PC-9 (cell line): ENCODE measurements around the gene HIVEP2. TPM values are rescaled to one million over a fixed set of nuclear protein-coding genes. Genes with fewer than 3 reads are reported as not detected.

Experiments used
- BruUV-seq: library from RNA; stranded (reverse); fragments of 400-500 nt; replicated peaks from 2 replicates; lab custom pipeline; 2021; lab: Mats Ljungman, UMichigan
- CTCF ChIA-PET: fragments of 300-600 bp; sonication (Branson Sonifier 250); formaldehyde crosslinking; loops from one replicate; lab custom pipeline; 2022; ENCODE audit warnings: antibody characterized with exemption; lab: Charles Lee
- POLR2A ChIA-PET: fragments of 300-600 bp; sonication (Branson Sonifier 250); formaldehyde crosslinking; loops from one replicate; lab custom pipeline; 2022; ENCODE audit warnings: antibody characterized with exemption; ENCODE audit not compliant: unreplicated experiment; lab: Charles Lee
- DNase-seq, 2 experiments: peaks; one replicate each; pipeline versions ENCODE4 v3.0.0 to v3.0.0-alpha.2; 2015 to 2022; ENCODE audit warnings: mixed read lengths in 1 of 2
- H2AFZ ChIP-seq: fragments of 200-600 bp; sonication (generic); 2 replicates; pipeline ENCODE4 v1.8.1; 2017; ENCODE audit warnings: antibody characterized with exemption
- H3F3A ChIP-seq: fragments of 200-600 bp; sonication (generic); 2 replicates; pipeline ENCODE4 v1.8.1; 2017; ENCODE audit warnings: antibody characterized with exemption, mild to moderate bottlenecking, low read depth; ENCODE audit not compliant: insufficient read depth
- H3K27ac ChIP-seq: fragments of 200-600 bp; sonication (generic); 2 replicates; pipeline ENCODE4 v1.6.1; 2016; ENCODE audit warnings: mixed run types
- H3K27me3 ChIP-seq: fragments of 200-600 bp; sonication (generic); 2 replicates; pipeline ENCODE4 v1.6.1; 2016; ENCODE audit warnings: low read depth, mixed run types; ENCODE audit not compliant: insufficient read depth
- H3K36me3 ChIP-seq: fragments of 200-600 bp; sonication (generic); 2 replicates; pipeline ENCODE4 v1.6.1; 2016; ENCODE audit warnings: low read depth, mixed run types
- H3K4me1 ChIP-seq: fragments of 200-600 bp; sonication (generic); replicated peaks from 2 replicates; pipeline ENCODE4 v1.6.1; 2016; ENCODE audit warnings: mixed run types; ENCODE audit not compliant: insufficient read depth
- H3K4me2 ChIP-seq: fragments of 200-600 bp; sonication (generic); 2 replicates; pipeline ENCODE4 v1.6.1; 2017; ENCODE audit warnings: mixed run types
- H3K4me3 ChIP-seq: fragments of 200-600 bp; sonication (generic); 2 replicates; pipeline ENCODE4 v1.6.1; 2016; ENCODE audit warnings: mixed run types
- H3K79me2 ChIP-seq: fragments of 200-600 bp; sonication (generic); 2 replicates; pipeline ENCODE4 v1.6.1; 2017; ENCODE audit warnings: low read depth, mixed run types
- H3K9me2 ChIP-seq: fragments of 200-600 bp; sonication (generic); 2 replicates; pipeline ENCODE4 v1.8.1; 2017; ENCODE audit warnings: mild to moderate bottlenecking; ENCODE audit not compliant: insufficient read depth
- H3K9me3 ChIP-seq: fragments of 200-600 bp; sonication (generic); 2 replicates; pipeline ENCODE4 v1.8.1; 2016; ENCODE audit warnings: low read depth; ENCODE audit not compliant: insufficient read depth
- H4K20me1 ChIP-seq: fragments of 200-600 bp; sonication (generic); 2 replicates; pipeline ENCODE4 v1.8.1; 2017; ENCODE audit not compliant: insufficient read depth
- EZH2 ChIP-seq: fragments of 200-600 bp; sonication (generic); IDR thresholded peaks from 2 replicates; pipeline ENCODE4 v1.8.0; 2017; ENCODE audit warnings: antibody characterized with exemption, low read depth
- intact Hi-C: fragments of 100-400 bp; cut with micrococcal nuclease; formaldehyde crosslinking; loops from one replicate; pipeline ENCODE4 v1.10.0; 2022; ENCODE audit not compliant: unreplicated experiment
- total RNA-seq: library from RNA; stranded (reverse); gene quantifications from 2 replicates; pipeline ENCODE4 v1.2.3, GENCODE V29; 2021
- TF ChIP-seq, protein P1 (sequence below): fragments of 200-600 bp; sonication (generic); conservative IDR thresholded peaks from 2 replicates; pipeline ENCODE4 v1.6.1; 2017; ENCODE audit warnings: mixed run types, antibody characterized with exemption, mild to moderate bottlenecking, moderate library complexity

Gene HIVEP2
- total RNA-seq, 1 experiment from 2014 or later = 10.3 TPM

DNA sequence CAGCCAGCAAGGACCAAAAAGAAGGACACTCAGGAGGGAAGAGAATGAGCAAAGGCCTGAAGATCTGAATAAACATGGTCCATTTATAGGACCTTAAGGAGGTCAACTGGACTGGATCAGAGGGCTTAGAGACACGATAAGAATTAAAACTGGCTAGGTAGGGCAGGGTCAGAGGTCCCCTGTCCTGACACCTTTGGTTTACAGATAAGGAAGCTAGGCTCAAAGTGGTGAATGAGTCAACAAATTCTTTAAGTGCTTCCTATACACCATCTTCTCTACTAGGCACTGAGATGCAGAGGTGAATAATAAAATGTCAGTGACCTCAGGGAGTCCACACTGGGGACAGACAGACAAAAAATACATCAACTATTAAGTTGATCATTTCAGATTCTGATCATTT, 70.3 kb downstream of the HIVEP2 start:
- Histone ChIP-seq H4K20me1 (no peaks in the 10 kb centered on the region), H3K4me2 (peak overlapping the region; percentile 32), H3F3A (peaks cover 21% of the 10 kb centered on the region), H3K79me2 (peaks cover 37% of the 10 kb centered on the region), H3K27me3 (no peaks in the 10 kb centered on the region), H2AFZ (no peak overlapping the region), H3K9me3 (0 out of 2 replicates have a peak, but pooled peaks cover 3% of the 10 kb centered on the region), H3K4me1 (peaks cover 42% of the 10 kb centered on the region), H3K4me3 (no peak overlapping the region), H3K27ac (peak overlapping the region; percentile 63), H3K36me3 (no peaks in the 10 kb centered on the region), H3K9me2 (no peaks in the 10 kb centered on the region)
- BruUV-seq = no TSS peak
- peak; percentile 19 to 87 for DNase-seq
- CTCF ChIA-PET = interaction anchor here (0.7 to 0.9 kb wide), 2 partner anchors 118 to 1393 kb away, joined by 3 read pairs; no protein-coding TSS in a partner anchor
- POLR2A ChIA-PET = no interaction called here
- intact Hi-C loops = loop anchor here (1.0 kb wide), 1 partner anchor 32 kb away; no protein-coding TSS in a partner anchor
- TF ChIP-seq EZH2 = no peak
- TF ChIP-seq, protein P1, sequence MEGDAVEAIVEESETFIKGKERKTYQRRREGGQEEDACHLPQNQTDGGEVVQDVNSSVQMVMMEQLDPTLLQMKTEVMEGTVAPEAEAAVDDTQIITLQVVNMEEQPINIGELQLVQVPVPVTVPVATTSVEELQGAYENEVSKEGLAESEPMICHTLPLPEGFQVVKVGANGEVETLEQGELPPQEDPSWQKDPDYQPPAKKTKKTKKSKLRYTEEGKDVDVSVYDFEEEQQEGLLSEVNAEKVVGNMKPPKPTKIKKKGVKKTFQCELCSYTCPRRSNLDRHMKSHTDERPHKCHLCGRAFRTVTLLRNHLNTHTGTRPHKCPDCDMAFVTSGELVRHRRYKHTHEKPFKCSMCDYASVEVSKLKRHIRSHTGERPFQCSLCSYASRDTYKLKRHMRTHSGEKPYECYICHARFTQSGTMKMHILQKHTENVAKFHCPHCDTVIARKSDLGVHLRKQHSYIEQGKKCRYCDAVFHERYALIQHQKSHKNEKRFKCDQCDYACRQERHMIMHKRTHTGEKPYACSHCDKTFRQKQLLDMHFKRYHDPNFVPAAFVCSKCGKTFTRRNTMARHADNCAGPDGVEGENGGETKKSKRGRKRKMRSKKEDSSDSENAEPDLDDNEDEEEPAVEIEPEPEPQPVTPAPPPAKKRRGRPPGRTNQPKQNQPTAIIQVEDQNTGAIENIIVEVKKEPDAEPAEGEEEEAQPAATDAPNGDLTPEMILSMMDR = no peak

DNA sequence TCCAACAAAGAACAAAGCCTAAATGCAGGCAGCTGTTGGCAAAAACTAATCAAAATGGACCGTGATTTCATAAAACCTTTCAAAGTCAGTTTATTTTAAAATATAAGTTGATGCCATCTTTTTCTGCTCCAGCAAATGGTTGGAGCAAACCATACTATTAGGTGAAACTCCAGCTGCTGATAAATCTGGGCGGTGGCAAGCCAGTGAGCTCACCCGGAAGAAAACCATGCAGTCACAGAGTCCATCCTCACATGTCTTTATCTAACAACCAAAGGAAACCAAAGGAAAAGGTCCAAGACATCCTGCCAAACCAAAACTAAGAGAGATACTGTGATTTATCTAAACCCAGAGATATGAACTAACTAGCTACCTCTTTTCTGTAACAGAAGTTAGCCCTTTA, 72.6 kb downstream of the HIVEP2 start:
- Histone ChIP-seq H2AFZ (no peak overlapping the region), H3F3A (peaks cover 36% of the 10 kb centered on the region), H3K79me2 (peaks cover 38% of the 10 kb centered on the region), H3K9me3 (0 out of 2 replicates have a peak, but pooled peaks cover 3% of the 10 kb centered on the region), H3K9me2 (no peaks in the 10 kb centered on the region), H4K20me1 (no peaks in the 10 kb centered on the region), H3K36me3 (no peaks in the 10 kb centered on the region), H3K4me1 (peaks cover 65% of the 10 kb centered on the region), H3K27me3 (no peaks in the 10 kb centered on the region), H3K4me3 (no peak overlapping the region), H3K27ac (no peak overlapping the region), H3K4me2 (no peak overlapping the region)
- no peak for DNase-seq
- no TSS peak for BruUV-seq
- ChIA-PET CTCF (no interaction called here), POLR2A (interaction anchor here (0.6 kb wide), 1 partner anchor 188 kb away, joined by 3 read pairs; no protein-coding TSS in a partner anchor)
- intact Hi-C loops = no loop called here
- no peak for TF ChIP-seq EZH2
- TF ChIP-seq, protein P1 = no peak

DNA sequence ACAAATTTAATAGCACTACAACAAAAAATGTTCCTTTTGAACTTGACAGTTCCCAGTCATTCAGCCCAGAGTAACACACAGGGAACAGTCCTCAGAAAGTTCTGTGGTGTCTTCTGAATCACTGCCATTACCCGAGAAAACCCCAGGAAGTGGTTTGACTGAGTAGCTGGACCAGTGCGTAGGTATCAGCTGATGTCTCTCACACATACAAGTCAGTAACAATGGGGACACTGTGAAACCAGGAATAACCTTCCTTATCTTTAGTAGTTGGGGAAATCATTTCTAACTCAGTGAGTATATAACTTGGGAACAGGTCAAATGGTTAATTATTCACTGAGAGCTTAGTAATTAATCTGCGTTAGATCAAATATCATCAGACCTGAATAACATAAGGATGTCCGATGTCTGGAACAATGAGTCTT, 73.1 kb downstream of the HIVEP2 start:
- Histone ChIP-seq H3K27ac (no peak overlapping the region), H2AFZ (no peak overlapping the region), H3K79me2 (peaks cover 38% of the 10 kb centered on the region), H3K4me3 (no peak overlapping the region), H3K36me3 (no peaks in the 10 kb centered on the region), H3K9me2 (no peaks in the 10 kb centered on the region), H3K9me3 (0 out of 2 replicates have a peak, but pooled peaks cover 3% of the 10 kb centered on the region), H3K4me1 (peaks cover 69% of the 10 kb centered on the region), H3K4me2 (no peak overlapping the region), H3F3A (peaks cover 36% of the 10 kb centered on the region), H3K27me3 (no peaks in the 10 kb centered on the region), H4K20me1 (no peaks in the 10 kb centered on the region)
- TF ChIP-seq, protein P1 = no peak
- TF ChIP-seq EZH2 = no peak
- intact Hi-C loops = no loop called here
- ChIA-PET CTCF (no interaction called here), POLR2A (interaction anchor here (0.6 kb wide), 1 partner anchor 188 kb away, joined by 3 read pairs; no protein-coding TSS in a partner anchor)
- DNase-seq = no peak
- no TSS peak for BruUV-seq
